ENCODE data around the gene GNG7.

DNA sequence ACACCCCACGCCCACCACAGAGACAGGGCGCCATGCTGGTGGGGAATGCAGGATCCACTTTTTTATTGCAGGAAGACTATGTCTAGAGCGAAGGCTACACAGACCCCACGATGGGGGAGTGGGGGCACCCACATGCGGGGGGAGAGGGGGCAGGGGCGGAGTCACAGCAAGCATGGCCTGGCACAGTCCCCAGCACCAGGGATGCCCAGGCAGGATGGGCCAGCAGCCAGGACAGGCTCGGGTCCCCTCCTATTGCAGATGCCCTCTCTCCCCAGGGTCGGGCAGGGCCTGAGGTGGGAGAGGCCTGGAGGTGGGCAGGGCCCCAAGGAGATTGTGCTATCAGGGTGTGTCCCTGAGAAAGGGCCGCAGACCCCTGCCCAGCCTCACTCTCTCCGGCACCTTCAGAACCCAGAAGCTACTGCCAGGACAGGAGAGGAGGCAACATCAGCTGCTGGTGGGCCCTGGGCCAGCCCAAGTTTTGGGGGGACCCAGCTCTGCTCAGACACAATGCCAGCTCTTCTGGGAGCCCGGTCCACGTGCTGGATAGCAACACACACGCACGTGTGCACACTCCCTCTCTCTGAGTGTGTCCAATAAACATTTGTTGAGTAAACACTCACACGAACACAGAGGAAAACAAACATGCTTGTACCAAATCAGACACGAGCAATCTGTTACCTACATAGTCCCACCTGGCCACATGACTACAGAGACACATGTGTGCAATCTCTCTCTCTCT, 12.2 kb upstream of the GNG7 start:
- TF ChIP-seq, protein P1, sequence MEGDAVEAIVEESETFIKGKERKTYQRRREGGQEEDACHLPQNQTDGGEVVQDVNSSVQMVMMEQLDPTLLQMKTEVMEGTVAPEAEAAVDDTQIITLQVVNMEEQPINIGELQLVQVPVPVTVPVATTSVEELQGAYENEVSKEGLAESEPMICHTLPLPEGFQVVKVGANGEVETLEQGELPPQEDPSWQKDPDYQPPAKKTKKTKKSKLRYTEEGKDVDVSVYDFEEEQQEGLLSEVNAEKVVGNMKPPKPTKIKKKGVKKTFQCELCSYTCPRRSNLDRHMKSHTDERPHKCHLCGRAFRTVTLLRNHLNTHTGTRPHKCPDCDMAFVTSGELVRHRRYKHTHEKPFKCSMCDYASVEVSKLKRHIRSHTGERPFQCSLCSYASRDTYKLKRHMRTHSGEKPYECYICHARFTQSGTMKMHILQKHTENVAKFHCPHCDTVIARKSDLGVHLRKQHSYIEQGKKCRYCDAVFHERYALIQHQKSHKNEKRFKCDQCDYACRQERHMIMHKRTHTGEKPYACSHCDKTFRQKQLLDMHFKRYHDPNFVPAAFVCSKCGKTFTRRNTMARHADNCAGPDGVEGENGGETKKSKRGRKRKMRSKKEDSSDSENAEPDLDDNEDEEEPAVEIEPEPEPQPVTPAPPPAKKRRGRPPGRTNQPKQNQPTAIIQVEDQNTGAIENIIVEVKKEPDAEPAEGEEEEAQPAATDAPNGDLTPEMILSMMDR (IDR thresholded peaks at IDR 0.05), result no peak
- no peak for TF ChIP-seq POLR2A (IDR thresholded peaks at IDR 0.05)
